Spleen (tissue), 11 donors: ENCODE measurements around the gene EPB41. TPM values are rescaled to one million over a fixed set of nuclear protein-coding genes. Genes with fewer than 3 reads are reported as not detected.

Experiments
- DNase-seq: peaks from one replicate; pipeline ENCODE4 v3.0.0-alpha.2; 2020
- H3K27ac ChIP-seq, 8 donors: fragments of 200-600 bp; sonication (generic) in 7 of 8; 1 replicate in 4 of 8; 2 replicates in 4 of 8; pipeline versions ENCODE4 v1.5.0 to v1.8.0; 2016 to 2021; ENCODE audit warnings: inconsistent platforms in 4 of 8, mild to moderate bottlenecking in 4 of 8, moderate library complexity in 1 of 8
- H3K27me3 ChIP-seq, 7 donors: fragments of 200-600 bp; sonication (generic) in 6 of 7; replicated peaks in 1 of 7; 1 replicate in 4 of 7; 2 replicates in 3 of 7; pipeline versions ENCODE4 v1.5.0 to v1.8.0; 2016 to 2021; ENCODE audit warnings: inconsistent platforms in 3 of 7, mild to moderate bottlenecking in 1 of 7
- H3K36me3 ChIP-seq, 6 donors: fragments of 200-600 bp; sonication (generic) in 5 of 6; 1 replicate in 4 of 6; 2 replicates in 2 of 6; pipeline versions ENCODE4 v1.5.0 to v1.8.0; 2016 to 2021; ENCODE audit warnings: inconsistent platforms in 2 of 6
- H3K4me1 ChIP-seq, 6 donors: fragments of 200-600 bp; sonication (generic) in 5 of 6; 1 replicate in 3 of 6; 2 replicates in 3 of 6; pipeline versions ENCODE4 v1.5.0 to v1.8.0; 2016 to 2021; ENCODE audit warnings: inconsistent platforms in 3 of 6
- H3K4me3 ChIP-seq, 8 donors: fragments of 200-600 bp; sonication (generic) in 7 of 8; 1 replicate in 4 of 8; 2 replicates in 4 of 8; pipeline versions ENCODE4 v1.5.0 to v1.8.0; 2016 to 2021; ENCODE audit warnings: inconsistent platforms in 4 of 8, mild to moderate bottlenecking in 4 of 8, moderate library complexity in 2 of 8
- H3K9me3 ChIP-seq, 8 donors: fragments of 200-600 bp; sonication (generic) in 7 of 8; 1 replicate in 4 of 8; 2 replicates in 4 of 8; pipeline versions ENCODE4 v1.5.0 to v1.8.0; 2016 to 2021; ENCODE audit warnings: inconsistent platforms in 4 of 8
- CTCF ChIP-seq, 11 experiments: fragments of 200-600 bp in 7 of 11; fragments of 450-650 bp in 4 of 11; sonication (generic) in 4 of 11; IDR thresholded peaks in 8 of 11; conservative IDR thresholded peaks in 3 of 11; 1 replicate in 7 of 11; 2 replicates in 4 of 11; pipeline versions ENCODE4 v1.4.0 to v1.8.0; 2016 to 2021; ENCODE audit warnings: antibody characterized with exemption in 11 of 11, inconsistent platforms in 4 of 11, mild to moderate bottlenecking in 1 of 11
- POLR2A ChIP-seq, 3 donors: fragments of 450-650 bp; IDR thresholded peaks; one replicate each; pipeline ENCODE4 v1.5.1; 2017; ENCODE audit warnings: antibody characterized with exemption in 3 of 3, mild to moderate bottlenecking in 1 of 3
- POLR2AphosphoS5 ChIP-seq, 3 donors: sonication (generic); formaldehyde crosslinking; IDR thresholded peaks; one replicate each; pipeline ENCODE4 v1.5.1; 2017; ENCODE audit warnings: antibody characterized with exemption in 3 of 3
- WGBS, 5 donors: extraction: QIAGEN DNeasy Blood & Tissue Kit in 3 of 5; methylation state at CpG; one replicate each; pipeline versions ENCODE4 v1.1.5 to v1.1.7; 2013 to 2018; 5-methylcytosine and 5-hydroxymethylcytosine counted together
- intact Hi-C: fragments of 100-400 bp; cut with DNase I; formaldehyde crosslinking; loops from one replicate; pipeline ENCODE4 v1.15.0; 2023; ENCODE audit warnings: low total_unique reads
- polyA plus RNA-seq, 3 donors: library from polyadenylated mRNA; stranded (reverse); fragments of 200-250 nt; gene quantifications; one replicate each; pipeline ENCODE4 v1.2.1, GENCODE V29; 2013
- total RNA-seq, 7 donors: library from RNA; depleted of rRNA in 3 of 7; stranded (reverse); fragments of >200 nt in 3 of 7; fragmentation: NEBNext Ultra II Directional in 4 of 7; extraction: Animal tissue kit (Norgen Biotek cat#: 25700) in 4 of 7; gene quantifications; one replicate each; pipeline versions ENCODE4 v1.1.0 to v1.2.1, GENCODE V29; 2016 to 2021
- donor health status: healthy with polysubstance abuse.
- donor health status: DM: no; HTN: no; CAD: no; lungs with moderate emphysema.
- donor health status: DM: no; HTN: no; CAD: no.
- donor health status: Bipolar disorder and iron deficiency.
- donor health status: healthy.
- donor health status: DM: no; HTN: no; CAD: no.
- donor health status: DM: yes; HTN: yes; CAD: no.

Gene EPB41
- total and polyA plus RNA-seq, 10 donors, result 6.3 to 156 (median 58.8) TPM

GRCh38 chr1:28898405-28898881 lies 15.9 kb upstream of the EPB41 start:
- intact Hi-C loops, result no loop called here
- Histone ChIP-seq H3K27ac (peak overlapping the region in 4 of 8 donors; percentile 33 to 72 (median 46)), H3K9me3 (no peaks in the 10 kb centered on the region), H3K4me3 (no peak overlapping the region), H3K4me1 (peaks cover 8 to 25% (median 19%) of the 10 kb centered on the region in 6 donors), H3K36me3 (peaks cover 0 to 28% (median 3%) of the 10 kb centered on the region in 6 donors), H3K27me3 (no peaks in the 10 kb centered on the region)
- WGBS, 5 donors, result 36 to 55% (median 50%) methylated on average over 3 of the region's 3 CpGs
- DNase-seq, result no peak
- TF ChIP-seq POLR2AphosphoS5 (IDR thresholded peaks at IDR 0.05) (peak in 1 of 3 donors; percentile 24), CTCF (IDR thresholded peaks at IDR 0.05 in 8 of 11, conservative IDR thresholded peaks at IDR 0.05 in 3 of 11) (no peak), POLR2A (IDR thresholded peaks at IDR 0.05) (no peak)

GRCh38 chr1:28899267-28899666 lies 15.1 kb upstream of the EPB41 start:
- WGBS, 5 donors, result 44 to 69% (median 64%) methylated on average over 2 of the region's 2 CpGs
- peaks cover 0 to 20% (median under 1%) of the 10 kb centered on the region in 6 donors for H3K36me3 ChIP-seq
- H3K4me3 ChIP-seq, result no peak overlapping the region
- peak overlapping the region in 3 of 8 donors; percentile 39 to 72 (median 53) for H3K27ac ChIP-seq
- TF ChIP-seq CTCF (IDR thresholded peaks at IDR 0.05 in 8 of 11, conservative IDR thresholded peaks at IDR 0.05 in 3 of 11) (no peak), POLR2AphosphoS5 (IDR thresholded peaks at IDR 0.05) (no peak), POLR2A (IDR thresholded peaks at IDR 0.05) (no peak)
- H3K9me3 ChIP-seq, result peaks cover 0 to 5% (median 1%) of the 10 kb centered on the region in 8 donors
- no peaks in the 10 kb centered on the region for H3K27me3 ChIP-seq
- H3K4me1 ChIP-seq, result peaks cover 8 to 25% (median 19%) of the 10 kb centered on the region in 6 donors
- no peak for DNase-seq
- intact Hi-C loops, result no loop called here

- Histone ChIP-seq H3K9me3 (peaks cover 0 to 11% (median 5%) of the 10 kb centered on the region in 8 donors), H3K4me1 (peaks cover 8 to 25% (median 19%) of the 10 kb centered on the region in 6 donors), H3K36me3 (peaks cover 0 to 7% (median 0%) of the 10 kb centered on the region in 6 donors), H3K27me3 (no peaks in the 10 kb centered on the region), H3K4me3 (no peak overlapping the region), H3K27ac (no peak overlapping the region)
- no peak for DNase-seq
- TF ChIP-seq POLR2AphosphoS5 (IDR thresholded peaks at IDR 0.05) (no peak), POLR2A (IDR thresholded peaks at IDR 0.05) (no peak), CTCF (IDR thresholded peaks at IDR 0.05 in 8 of 11, conservative IDR thresholded peaks at IDR 0.05 in 3 of 11) (no peak)
- WGBS, 5 donors, result 88 to 96% (median 94%) methylated on average over 3 of the region's 3 CpGs
- intact Hi-C loops, result no loop called here
Observed at GRCh38 chr1:28900562-28900961, 13.8 kb upstream of the EPB41 start.

- no peak overlapping the region for H3K4me3 ChIP-seq
- peaks cover 0 to 7% (median 0%) of the 10 kb centered on the region in 6 donors for H3K36me3 ChIP-seq
- no peak for DNase-seq
- no peak for TF ChIP-seq POLR2A (IDR thresholded peaks at IDR 0.05)
- TF ChIP-seq POLR2AphosphoS5 (IDR thresholded peaks at IDR 0.05), result no peak
- no peak for TF ChIP-seq CTCF (IDR thresholded peaks at IDR 0.05 in 8 of 11, conservative IDR thresholded peaks at IDR 0.05 in 3 of 11)
- intact Hi-C loops, result no loop called here
- H3K4me1 ChIP-seq, result peaks cover 7 to 23% (median 18%) of the 10 kb centered on the region in 6 donors
- H3K27ac ChIP-seq, result no peak overlapping the region
- peaks cover 0 to 11% (median 5%) of the 10 kb centered on the region in 8 donors for H3K9me3 ChIP-seq
- no peaks in the 10 kb centered on the region for H3K27me3 ChIP-seq
- WGBS, 5 donors, result 86 to 100% (median 91%) methylated on average over 2 of the region's 2 CpGs
Observed at GRCh38 chr1:28902738-28903137, 11.6 kb upstream of the EPB41 start.
